ENCODE measurements around the gene NXF3. TPM values are rescaled to one million over a fixed set of nuclear protein-coding genes. Genes with fewer than 3 reads are reported as not detected.

Gene NXF3
- total and polyA plus RNA-seq, 2 experiments from 2014 or later: 1.9 TPM; not detected in 1

GRCh38 chrX:103073467-103073866 lies 19.5 kb downstream of the NXF3 start:
- Histone ChIP-seq H3K36me3 (replicated peaks; ENCODE audit: insufficient read depth, low read depth) (no peaks in the 10 kb centered on the region), H3K9me3 (ENCODE audit: low read depth) (no peaks in the 10 kb centered on the region), H3K27ac (no peak overlapping the region), H4K20me1 (ENCODE audit: insufficient read depth, poor library complexity, severe bottlenecking) (no peaks in the 10 kb centered on the region), H3K27me3 (no peaks in the 10 kb centered on the region), H3K4me2 (no peak overlapping the region), H3K79me2 (no peaks in the 10 kb centered on the region), H3K4me1 (ENCODE audit: insufficient read depth) (no peaks in the 10 kb centered on the region), H3K4me3 (no peak overlapping the region), H3K9me2 (replicated peaks; ENCODE audit: insufficient read depth) (no peaks in the 10 kb centered on the region), H2AFZ (no peak overlapping the region)
- DNase-seq (ENCODE audit: low spot score): no peak
- 45% methylated on average over 5 of the region's 5 CpGs for WGBS (ENCODE audit: low lambda C conversion rate, missing lambda C conversion rate)
- TF ChIP-seq EZH2phosphoT487 (IDR thresholded peaks at IDR 0.05; ENCODE audit: low read depth, severe bottlenecking, unreplicated experiment): no peak
- no peak for TF ChIP-seq EZH2 (IDR thresholded peaks at IDR 0.05; ENCODE audit: borderline replicate concordance)
- TF ChIP-seq CTCF (IDR thresholded peaks at IDR 0.05; ENCODE audit: poor library complexity): no peak

- WGBS (ENCODE audit: low lambda C conversion rate, missing lambda C conversion rate): 72% methylated on average over 1 of the region's 1 CpG
- Histone ChIP-seq H4K20me1 (ENCODE audit: insufficient read depth, poor library complexity, severe bottlenecking) (no peaks in the 10 kb centered on the region), H3K4me3 (no peak overlapping the region), H3K9me2 (replicated peaks; ENCODE audit: insufficient read depth) (no peaks in the 10 kb centered on the region), H3K27ac (no peak overlapping the region), H3K27me3 (no peaks in the 10 kb centered on the region), H3K4me2 (no peak overlapping the region), H3K4me1 (ENCODE audit: insufficient read depth) (no peaks in the 10 kb centered on the region), H2AFZ (no peak overlapping the region), H3K9me3 (ENCODE audit: low read depth) (no peaks in the 10 kb centered on the region), H3K79me2 (no peaks in the 10 kb centered on the region), H3K36me3 (replicated peaks; ENCODE audit: insufficient read depth, low read depth) (no peaks in the 10 kb centered on the region)
- DNase-seq (ENCODE audit: low spot score): no peak
- no peak for TF ChIP-seq EZH2 (IDR thresholded peaks at IDR 0.05; ENCODE audit: borderline replicate concordance)
- TF ChIP-seq EZH2phosphoT487 (IDR thresholded peaks at IDR 0.05; ENCODE audit: low read depth, severe bottlenecking, unreplicated experiment): no peak
- no peak for TF ChIP-seq CTCF (IDR thresholded peaks at IDR 0.05; ENCODE audit: poor library complexity)
These were observed 26.3 kb downstream of the NXF3 start for GRCh38 chrX:103066606-103067005.

DNA sequence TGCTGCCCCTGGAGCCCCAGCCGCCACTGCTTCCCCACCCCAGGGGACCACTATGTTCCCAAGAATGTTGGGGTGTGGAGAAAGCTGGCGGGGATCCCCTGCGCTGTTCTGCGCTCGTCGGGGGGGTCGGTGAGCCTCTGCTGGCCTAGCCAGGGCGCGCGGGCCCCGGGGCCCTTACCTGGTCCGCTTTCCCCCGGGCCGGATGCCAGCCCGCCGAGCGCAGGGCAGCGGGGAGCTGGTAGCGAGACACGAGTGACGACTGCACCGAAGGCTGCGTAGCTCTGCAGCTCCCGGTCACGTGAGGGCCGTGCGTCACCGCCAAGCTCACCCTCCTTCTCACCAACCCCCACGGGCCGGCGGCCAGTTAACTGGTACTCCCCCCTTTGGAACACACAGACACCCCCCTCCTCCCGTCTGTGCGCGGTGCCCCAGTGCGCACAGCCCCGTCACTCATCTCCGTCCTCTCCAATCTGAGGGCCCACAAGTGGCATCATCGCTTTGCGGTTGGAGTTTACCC lies 29.0 kb downstream of the NXF3 start, which contains the start of gene BEX1:
Gene BEX1 (minus strand): TSS at position 254 of the 517 bp plus-strand sequence. CDS start 897 bp downstream, outside the sequence.
- no peaks in the 10 kb centered on the region for H3K4me1 ChIP-seq (ENCODE audit: insufficient read depth)
- H3K27ac ChIP-seq: no peak within 1 kb of the TSS
- H2AFZ ChIP-seq: no peak within 1 kb of the TSS
- no peaks in the 10 kb centered on the region for H3K9me3 ChIP-seq (ENCODE audit: low read depth)
- H3K27me3 ChIP-seq: no peaks in the 10 kb centered on the region
- peak within 1 kb of the TSS; percentile 20 for H3K4me3 ChIP-seq
- no peaks in the 10 kb centered on the region for H3K36me3 ChIP-seq (replicated peaks; ENCODE audit: insufficient read depth, low read depth)
- peak; percentile 81 for DNase-seq (ENCODE audit: low spot score)
- no peaks in the 10 kb centered on the region for H3K9me2 ChIP-seq (replicated peaks; ENCODE audit: insufficient read depth)
- H3K4me2 ChIP-seq: peak within 1 kb of the TSS; percentile 80
- WGBS (ENCODE audit: low lambda C conversion rate, missing lambda C conversion rate): 39% methylated on average over 32 of the region's 39 CpGs
- no peak for TF ChIP-seq CTCF (IDR thresholded peaks at IDR 0.05; ENCODE audit: poor library complexity)
- TF ChIP-seq EZH2 (IDR thresholded peaks at IDR 0.05; ENCODE audit: borderline replicate concordance): no peak
- no peak for TF ChIP-seq EZH2phosphoT487 (IDR thresholded peaks at IDR 0.05; ENCODE audit: low read depth, severe bottlenecking, unreplicated experiment)
- H3K79me2 ChIP-seq: no peaks in the 10 kb centered on the region
- no peaks in the 10 kb centered on the region for H4K20me1 ChIP-seq (ENCODE audit: insufficient read depth, poor library complexity, severe bottlenecking)
